NB4 (cell line): Measurements from ENCODE around the gene ALG8.

Experiments
- CTCF ChIP-seq: IDR thresholded peaks from one replicate; pipeline ENCODE4 v1.5.1; 2012; ENCODE audit warnings: low read depth, low read length
- POLR2A ChIP-seq: IDR thresholded peaks from 2 replicates; pipeline ENCODE4 v1.6.1; 2011; ENCODE audit warnings: mild to moderate bottlenecking; ENCODE audit not compliant: insufficient read length; ENCODE audit errors: extremely low read depth

GRCh38 chr11:78179459-78180071, 40.1 kb upstream of the ALG8 start:
- TF ChIP-seq CTCF (no peak), POLR2A (no peak)
